CD4-positive, alpha-beta T cell (primary cell): ENCODE results near the gene TGFBR2. TPM values are rescaled to one million over a fixed set of nuclear protein-coding genes. Genes with fewer than 3 reads are reported as not detected.

Experiments
- ATAC-seq: fragments of 200-7000 bp; cut with Tn5 transposase; one replicate; pipeline ENCODE4 v1.10.0; 2022; ENCODE audit warnings: mild to moderate bottlenecking; ENCODE audit not compliant: poor library complexity
- CTCF ChIA-PET: fragments of 350-600 bp; sonication (Branson Sonifier 250); formaldehyde crosslinking; loops from one replicate; lab custom pipeline; 2021; ENCODE audit warnings: antibody characterized with exemption, inconsistent platforms; lab: Charles Lee
- POLR2A ChIA-PET: fragments of 350-600 bp; sonication (Branson Sonifier 250); formaldehyde crosslinking; loops from one replicate; lab custom pipeline; 2021; ENCODE audit warnings: antibody characterized with exemption, inconsistent platforms; lab: Charles Lee
- DNase-seq, 14 experiments: peaks; one replicate each; pipeline ENCODE4 v3.0.0-alpha.2; 2013 to 2020; ENCODE audit warnings: mixed read lengths in 2 of 14
- H3K27ac ChIP-seq, 2 donors: one replicate each; pipeline versions ENCODE4 v1.5.1 to v1.7.0; 2013; ENCODE audit warnings: low read length in 2 of 2, low read depth in 1 of 2, mild to moderate bottlenecking in 1 of 2
- H3K27me3 ChIP-seq, 2 experiments: 1 replicate in 1 of 2; 2 replicates in 1 of 2; pipeline versions ENCODE4 v1.6.1 to v1.7.0; 2013; ENCODE audit warnings: low read length in 2 of 2, control low read depth in 1 of 2, mild to moderate bottlenecking in 1 of 2, moderate library complexity in 1 of 2; ENCODE audit not compliant: insufficient read depth in 2 of 2, control insufficient read depth in 1 of 2
- H3K36me3 ChIP-seq: one replicate; pipeline ENCODE4 v1.6.1; 2013; ENCODE audit warnings: low read length, control low read depth; ENCODE audit not compliant: insufficient read depth
- H3K4me1 ChIP-seq: one replicate; pipeline ENCODE4 v1.6.1; 2013; ENCODE audit warnings: low read length, control low read depth; ENCODE audit not compliant: insufficient read depth
- H3K4me3 ChIP-seq: one replicate; pipeline ENCODE4 v1.5.1; 2013; ENCODE audit warnings: mild to moderate bottlenecking, low read length, moderate library complexity
- H3K9me3 ChIP-seq, 2 experiments: 1 replicate in 1 of 2; 2 replicates in 1 of 2; pipeline versions ENCODE4 v1.6.1 to v1.7.0; 2013; ENCODE audit warnings: low read length in 2 of 2, mild to moderate bottlenecking in 2 of 2, control low read depth in 1 of 2, moderate library complexity in 1 of 2; ENCODE audit not compliant: control insufficient read depth in 1 of 2, insufficient read depth in 1 of 2
- H3K27ac Mint-ChIP-seq: one replicate; pipeline ENCODE4 v1.8.0; 2020; ENCODE audit warnings: mixed read lengths
- H3K27me3 Mint-ChIP-seq: one replicate; pipeline ENCODE4 v1.8.0; 2021; ENCODE audit warnings: mixed read lengths
- H3K36me3 Mint-ChIP-seq: one replicate; pipeline ENCODE4 v1.8.0; 2021; ENCODE audit warnings: low read depth, mixed read lengths
- H3K4me1 Mint-ChIP-seq: one replicate; pipeline ENCODE4 v1.8.0; 2021; ENCODE audit warnings: low read depth, mixed read lengths
- H3K4me3 Mint-ChIP-seq: one replicate; pipeline ENCODE4 v1.8.0; 2020; ENCODE audit warnings: mild to moderate bottlenecking, mixed read lengths
- H3K9me3 Mint-ChIP-seq: one replicate; pipeline ENCODE4 v1.8.0; 2020; ENCODE audit warnings: mixed read lengths
- intact Hi-C, 2 experiments: fragments of 100-400 bp; cut with DNase I in 1 of 2; cut with micrococcal nuclease in 1 of 2; formaldehyde crosslinking; loops; one replicate each; pipeline versions ENCODE4 v1.15.1 to v1.9.0; 2023 to 2025; cut with DNase I, micrococcal nuclease
- total RNA-seq, 174 experiments: library from RNA in 2 of 174; stranded (reverse) in 2 of 174; gene quantifications; one replicate each; pipeline ENCODE4 v1.2.3 and lab custom pipeline; 2021 to 2026
- TF ChIP-seq, protein P1 (sequence below): fragments of 200-600 bp; IDR thresholded peaks from one replicate; pipeline ENCODE4 v1.8.0; 2022; ENCODE audit warnings: antibody characterized with exemption, mild to moderate bottlenecking

The TGFBR2 gene
- total RNA-seq, 2 experiments from 2014 or later = 203 to 205 TPM

DNA sequence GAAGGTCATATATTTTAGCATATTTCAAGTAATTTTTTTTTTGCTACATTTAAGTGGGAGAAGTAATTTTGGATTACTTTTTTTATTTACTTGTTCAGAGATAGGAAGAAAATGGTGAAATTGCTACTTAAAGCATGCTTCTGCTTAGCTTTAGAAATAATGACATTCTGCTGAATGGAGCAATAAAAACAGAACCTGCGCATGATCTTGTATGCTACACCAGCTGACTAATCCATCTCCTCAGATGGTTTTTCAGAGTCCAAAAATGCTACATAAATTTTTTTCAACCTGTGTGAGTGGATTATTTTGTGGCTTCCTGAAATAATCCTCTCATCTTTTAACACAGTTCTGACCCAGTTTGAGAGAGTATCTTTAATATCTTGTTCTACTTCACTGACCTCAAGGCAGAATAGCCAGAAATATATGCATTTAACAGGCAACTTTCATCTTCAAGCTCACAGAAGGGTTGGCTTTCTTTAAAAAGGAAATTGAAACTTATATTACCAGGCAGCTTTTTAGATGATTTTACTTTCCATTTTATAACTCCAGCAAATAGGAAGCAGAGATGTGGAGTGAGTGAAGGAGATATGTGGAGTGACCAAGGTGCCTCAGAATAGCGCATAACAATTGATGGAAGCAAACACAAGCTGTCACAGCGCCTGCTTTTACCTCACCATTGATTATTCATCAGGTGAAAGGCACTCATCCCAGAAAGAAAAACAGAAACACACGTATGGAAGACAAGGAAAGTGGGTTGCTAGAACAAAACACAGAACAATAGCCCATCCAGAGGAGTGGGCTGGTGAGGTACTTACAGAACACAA lies 136.6 kb downstream of the TGFBR2 start:
- Histone ChIP-seq H3K27ac (no peak overlapping the region), H3K4me1 (no peaks in the 10 kb centered on the region), H3K27me3 (no peaks in the 10 kb centered on the region), H3K4me3 (no peak overlapping the region), H3K9me3 (no peaks in the 10 kb centered on the region), H3K36me3 (no peaks in the 10 kb centered on the region)
- Mint-ChIP-seq H3K27ac (no peak overlapping the region), H3K27me3 (no peaks in the 10 kb centered on the region), H3K36me3 (no peaks in the 10 kb centered on the region), H3K4me1 (peaks cover 25% of the 10 kb centered on the region), H3K4me3 (no peak overlapping the region), H3K9me3 (no peaks in the 10 kb centered on the region)
- intact Hi-C loops = no loop called here
- ChIA-PET CTCF (interaction anchor here (1.6 kb wide), 1 partner anchor 9 kb away, joined by 5 read pairs; no protein-coding TSS in a partner anchor), POLR2A (interaction anchor here (0.6 kb wide), 1 partner anchor 11 kb away, joined by 3 read pairs; no protein-coding TSS in a partner anchor)
- TF ChIP-seq, protein P1, sequence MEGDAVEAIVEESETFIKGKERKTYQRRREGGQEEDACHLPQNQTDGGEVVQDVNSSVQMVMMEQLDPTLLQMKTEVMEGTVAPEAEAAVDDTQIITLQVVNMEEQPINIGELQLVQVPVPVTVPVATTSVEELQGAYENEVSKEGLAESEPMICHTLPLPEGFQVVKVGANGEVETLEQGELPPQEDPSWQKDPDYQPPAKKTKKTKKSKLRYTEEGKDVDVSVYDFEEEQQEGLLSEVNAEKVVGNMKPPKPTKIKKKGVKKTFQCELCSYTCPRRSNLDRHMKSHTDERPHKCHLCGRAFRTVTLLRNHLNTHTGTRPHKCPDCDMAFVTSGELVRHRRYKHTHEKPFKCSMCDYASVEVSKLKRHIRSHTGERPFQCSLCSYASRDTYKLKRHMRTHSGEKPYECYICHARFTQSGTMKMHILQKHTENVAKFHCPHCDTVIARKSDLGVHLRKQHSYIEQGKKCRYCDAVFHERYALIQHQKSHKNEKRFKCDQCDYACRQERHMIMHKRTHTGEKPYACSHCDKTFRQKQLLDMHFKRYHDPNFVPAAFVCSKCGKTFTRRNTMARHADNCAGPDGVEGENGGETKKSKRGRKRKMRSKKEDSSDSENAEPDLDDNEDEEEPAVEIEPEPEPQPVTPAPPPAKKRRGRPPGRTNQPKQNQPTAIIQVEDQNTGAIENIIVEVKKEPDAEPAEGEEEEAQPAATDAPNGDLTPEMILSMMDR = no peak
- no peak for ATAC-seq
- no peak for DNase-seq
